ENCODE data around the gene GPI.

DNA sequence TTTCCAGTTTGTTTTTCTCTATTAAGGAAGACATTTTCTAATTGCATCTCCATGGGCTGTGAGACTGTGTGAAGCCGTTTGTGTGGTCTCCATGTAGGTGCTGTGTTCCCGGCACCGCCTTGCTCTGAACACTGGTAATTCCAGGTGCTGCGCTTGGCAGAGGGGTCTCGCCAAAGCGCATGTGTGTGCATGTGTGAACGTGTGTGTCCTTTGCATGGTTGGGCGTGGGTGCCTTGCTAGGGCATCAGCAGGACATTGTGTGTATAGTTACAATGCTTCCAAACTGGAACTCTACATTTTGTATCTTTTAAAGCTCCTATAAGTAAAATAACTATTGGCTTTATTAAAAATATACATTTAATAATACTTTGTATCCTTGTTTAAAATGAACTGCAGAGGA, 9.8 kb upstream of the GPI start:
- TF ChIP-seq, protein P1, sequence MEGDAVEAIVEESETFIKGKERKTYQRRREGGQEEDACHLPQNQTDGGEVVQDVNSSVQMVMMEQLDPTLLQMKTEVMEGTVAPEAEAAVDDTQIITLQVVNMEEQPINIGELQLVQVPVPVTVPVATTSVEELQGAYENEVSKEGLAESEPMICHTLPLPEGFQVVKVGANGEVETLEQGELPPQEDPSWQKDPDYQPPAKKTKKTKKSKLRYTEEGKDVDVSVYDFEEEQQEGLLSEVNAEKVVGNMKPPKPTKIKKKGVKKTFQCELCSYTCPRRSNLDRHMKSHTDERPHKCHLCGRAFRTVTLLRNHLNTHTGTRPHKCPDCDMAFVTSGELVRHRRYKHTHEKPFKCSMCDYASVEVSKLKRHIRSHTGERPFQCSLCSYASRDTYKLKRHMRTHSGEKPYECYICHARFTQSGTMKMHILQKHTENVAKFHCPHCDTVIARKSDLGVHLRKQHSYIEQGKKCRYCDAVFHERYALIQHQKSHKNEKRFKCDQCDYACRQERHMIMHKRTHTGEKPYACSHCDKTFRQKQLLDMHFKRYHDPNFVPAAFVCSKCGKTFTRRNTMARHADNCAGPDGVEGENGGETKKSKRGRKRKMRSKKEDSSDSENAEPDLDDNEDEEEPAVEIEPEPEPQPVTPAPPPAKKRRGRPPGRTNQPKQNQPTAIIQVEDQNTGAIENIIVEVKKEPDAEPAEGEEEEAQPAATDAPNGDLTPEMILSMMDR (IDR thresholded peaks at IDR 0.05; ENCODE audit: low read depth, low read length): no peak
- TF ChIP-seq EZH2phosphoT487 (IDR thresholded peaks at IDR 0.05; ENCODE audit: low read depth): no peak

Measured in OCI-LY3 (cell line).